Endothelial cell of umbilical vein (primary cell): ENCODE results near the gene TFF3. TPM values are rescaled to one million over a fixed set of nuclear protein-coding genes. Genes with fewer than 3 reads are reported as not detected.

Source experiments
- BruUV-seq: library from RNA; stranded (reverse); fragments of 400-500 nt; replicated peaks from 2 replicates; lab custom pipeline; 2021; lab: Mats Ljungman, UMichigan
- CTCF ChIA-PET: fragments of 300-600, 350-600 bp; sonication (Branson Sonifier 250); formaldehyde crosslinking; loops from one replicate; lab custom pipeline; 2021; ENCODE audit warnings: antibody characterized with exemption, inconsistent platforms; lab: Charles Lee
- POLR2A ChIA-PET: fragments of 300-600, 350-600 bp; sonication (Branson Sonifier 250); formaldehyde crosslinking; loops from one replicate; lab custom pipeline; 2021; ENCODE audit warnings: antibody characterized with exemption, inconsistent platforms; lab: Charles Lee
- DNase-seq: peaks from one replicate; pipeline ENCODE4 v3.0.0-alpha.2; 2011; ENCODE audit warnings: low read depth, low spot score
- FAIRE-seq: peaks from 2 replicates; lab custom pipeline; 2011; peaks lifted over from hg19 to GRCh38; lab: Jason Lieb, UNC
- H2AFZ ChIP-seq: 2 replicates; pipeline ENCODE4 v1.6.0; 2012; ENCODE audit warnings: low read depth, low read length, control low read depth, inconsistent platforms
- H3K27ac ChIP-seq: 2 replicates; pipeline ENCODE4 v1.5.1; 2011; ENCODE audit warnings: low read depth, mild to moderate bottlenecking, control low read depth, low read length, moderate library complexity; ENCODE audit not compliant: insufficient read depth
- H3K27me3 ChIP-seq, 2 experiments: 2 replicates each; pipeline versions ENCODE4 v1.6.0 to v1.6.1; 2011; ENCODE audit warnings: low read length in 2 of 2, mixed read lengths in 1 of 2; ENCODE audit not compliant: control insufficient read depth in 2 of 2, insufficient read depth in 2 of 2
- H3K36me3 ChIP-seq, 2 experiments: 2 replicates in 1 of 2; 3 replicates in 1 of 2; pipeline ENCODE4 v1.5.1; 2011; ENCODE audit warnings: low read length in 2 of 2, mild to moderate bottlenecking in 1 of 2, moderate library complexity in 1 of 2; ENCODE audit not compliant: control insufficient read depth in 2 of 2, insufficient read depth in 2 of 2; ENCODE audit errors: extremely low read depth in 1 of 2
- H3K4me1 ChIP-seq: 3 replicates; pipeline ENCODE4 v1.5.1; 2011; ENCODE audit warnings: mild to moderate bottlenecking, low read length; ENCODE audit not compliant: control insufficient read depth, insufficient read depth; ENCODE audit errors: extremely low read depth
- H3K4me2 ChIP-seq: 2 replicates; pipeline ENCODE4 v1.6.1; 2011; ENCODE audit warnings: low read length, control low read depth, mixed read lengths; ENCODE audit not compliant: insufficient read depth
- H3K4me3 ChIP-seq, 3 experiments: fragments of 200-600 bp in 1 of 3; sonication (generic), shearing (Covaris generic) in 1 of 3; replicated peaks in 1 of 3; 2 replicates each; pipeline ENCODE4 v1.5.1; 2011 to 2016; ENCODE audit warnings: control low read depth in 3 of 3, low read length in 3 of 3, mild to moderate bottlenecking in 2 of 3, inconsistent platforms in 1 of 3, low read depth in 1 of 3, moderate library complexity in 1 of 3; ENCODE audit not compliant: insufficient read depth in 1 of 3
- H3K79me2 ChIP-seq: 2 replicates; pipeline ENCODE4 v1.6.0; 2012; ENCODE audit warnings: low read length, inconsistent platforms; ENCODE audit not compliant: control insufficient read depth, insufficient read depth
- H3K9ac ChIP-seq: replicated peaks from 2 replicates; pipeline ENCODE3; 2011; ENCODE audit warnings: low read length, control low read depth; ENCODE audit not compliant: insufficient read depth; ENCODE audit errors: extremely low read depth
- H3K9me1 ChIP-seq: replicated peaks from 3 replicates; pipeline ENCODE4 v1.6.0; 2011; ENCODE audit warnings: mild to moderate bottlenecking, low read length; ENCODE audit not compliant: control insufficient read depth, insufficient read depth; ENCODE audit errors: extremely low read depth
- H3K9me3 ChIP-seq: replicated peaks from 2 replicates; pipeline ENCODE4 v1.5.1; 2012; ENCODE audit warnings: low read length, inconsistent platforms; ENCODE audit not compliant: control insufficient read depth, insufficient read depth
- H4K20me1 ChIP-seq: replicated peaks from 2 replicates; pipeline ENCODE3; 2011; ENCODE audit warnings: mild to moderate bottlenecking, low read length; ENCODE audit not compliant: control insufficient read depth, insufficient read depth; ENCODE audit errors: extremely low read depth
- CTCF ChIP-seq, 2 donors: IDR thresholded peaks; 1 replicate in 1 of 2; 2 replicates in 1 of 2; pipeline ENCODE4 v1.5.1; 2011; ENCODE audit warnings: low read length in 2 of 2, mild to moderate bottlenecking in 2 of 2, moderate library complexity in 2 of 2, control low read depth in 1 of 2, inconsistent platforms in 1 of 2, low read depth in 1 of 2; ENCODE audit not compliant: insufficient read depth in 1 of 2; ENCODE audit errors: extremely low read depth in 1 of 2
- FOS ChIP-seq: IDR thresholded peaks from 2 replicates; pipeline ENCODE4 v1.6.1; 2011; ENCODE audit warnings: mild to moderate bottlenecking, low read length, moderate library complexity, borderline replicate concordance; ENCODE audit not compliant: insufficient read depth
- GATA2 ChIP-seq: IDR thresholded peaks from 2 replicates; pipeline ENCODE4 v1.7.0; 2011; ENCODE audit warnings: low read depth, mild to moderate bottlenecking, moderate library complexity, mixed read lengths, low read length; ENCODE audit not compliant: insufficient read length, insufficient read depth
- JUN ChIP-seq: IDR thresholded peaks from 2 replicates; pipeline ENCODE4 v1.6.1; 2011; ENCODE audit warnings: borderline replicate concordance, low read depth; ENCODE audit not compliant: insufficient read length, insufficient read depth
- MAX ChIP-seq: IDR thresholded peaks from 2 replicates; pipeline ENCODE4 v1.6.1; 2011; ENCODE audit not compliant: insufficient read depth, insufficient read length
- MYC ChIP-seq: IDR thresholded peaks from one replicate; pipeline ENCODE4 v1.6.1; 2011; ENCODE audit warnings: mild to moderate bottlenecking, low read depth, low read length
- POLR2A ChIP-seq: IDR thresholded peaks from 2 replicates; pipeline ENCODE4 v1.6.1; 2012; ENCODE audit warnings: low read depth, mild to moderate bottlenecking, control low read depth, low read length
- POLR2AphosphoS5 ChIP-seq: IDR thresholded peaks from 2 replicates; pipeline ENCODE4 v1.6.1; 2012; ENCODE audit warnings: low read depth, mild to moderate bottlenecking, control low read depth, low read length, moderate library complexity; ENCODE audit not compliant: insufficient read depth
- dilution Hi-C: fragments of 300-500 bp; cut with MboI; formaldehyde crosslinking; loops from one replicate; pipeline ENCODE4 v1.15.0; 2019; ENCODE audit warnings: low sequenced_read_pairs; ENCODE audit not compliant: extremely low pct_ligation_motif_present
- intact Hi-C: fragments of 100-400 bp; cut with micrococcal nuclease; formaldehyde crosslinking; loops from one replicate; pipeline ENCODE4 v1.10.0; 2022
- polyA plus RNA-seq, 4 experiments: library from polyadenylated mRNA; depleted of rRNA in 3 of 4; stranded (reverse) in 3 of 4; unstranded in 1 of 4; fragments of >200 nt; gene quantifications; 2 replicates each; pipeline versions ENCODE4 v1.2.1 to v1.2.3, GENCODE V29; 2011 to 2012; ENCODE audit warnings: missing spikeins in 1 of 4
- total RNA-seq: library from RNA; stranded (reverse); gene quantifications from 2 replicates; pipeline ENCODE4 v1.2.3, GENCODE V29; 2021

Gene TFF3
- total and polyA plus RNA-seq, 2 donors (not counting 3 experiments of a cell fraction or from before 2014, with no cell fraction given), result 0.93 to 1.8 TPM

GRCh38 chr21:42317341-42317741 lies 2.1 kb upstream of the TFF3 start:
- BruUV-seq, result no TSS peak
- peaks cover 2 to 6% of the 10 kb centered on the region in 2 experiments for H3K27me3 ChIP-seq
- no peak overlapping the region for H3K4me3 ChIP-seq
- no peaks in the 10 kb centered on the region for H3K79me2 ChIP-seq
- CTCF ChIA-PET, result no interaction called here
- no peaks in the 10 kb centered on the region for H3K4me1 ChIP-seq
- dilution Hi-C loops (no loop called here), intact Hi-C loops (no loop called here)
- no peak overlapping the region for H3K4me2 ChIP-seq
- no peak overlapping the region for H2AFZ ChIP-seq
- no peak overlapping the region for H3K9ac ChIP-seq
- TF ChIP-seq MAX, result no peak
- no peak for TF ChIP-seq CTCF (IDR thresholded peaks at IDR 0.05; ENCODE audit: extremely low read depth in 1 of 2, insufficient read depth in 1 of 2, low read depth in 1 of 2, low read length in 2 of 2)
- no peak for TF ChIP-seq JUN
- no peaks in the 10 kb centered on the region for H3K9me1 ChIP-seq
- POLR2A ChIA-PET, result no interaction called here
- no peaks in the 10 kb centered on the region for H3K36me3 ChIP-seq
- H3K9me3 ChIP-seq, result no peaks in the 10 kb centered on the region
- DNase-seq (no peak), FAIRE-seq (no peak)
- H4K20me1 ChIP-seq, result no peaks in the 10 kb centered on the region
- no peak overlapping the region for H3K27ac ChIP-seq

DNA sequence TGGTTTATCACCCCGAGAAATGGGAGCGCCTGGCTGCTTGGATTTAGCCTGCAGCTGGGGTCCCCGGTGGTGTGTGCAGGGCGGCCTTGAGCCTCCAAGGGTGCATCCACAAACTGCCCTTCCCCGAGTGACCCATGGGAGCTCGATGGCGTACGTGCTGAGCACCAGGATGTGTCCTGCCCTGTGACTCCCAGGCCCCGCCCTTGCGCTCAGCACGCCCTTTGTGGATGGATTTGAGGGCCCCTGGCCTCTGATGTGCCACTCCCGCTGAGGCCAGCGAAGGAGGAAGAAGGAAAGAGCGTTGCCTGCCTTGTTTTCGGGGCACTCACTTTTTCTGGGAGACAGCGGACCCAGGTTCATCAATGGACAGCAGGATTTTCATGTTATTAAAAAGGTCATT lies 1.7 kb upstream of the TFF3 start:
- DNase-seq, result no peak
- dilution Hi-C loops, result no loop called here
- no peak for FAIRE-seq

More for the DNA sequence above, 1.7 kb upstream of the TFF3 start:
- TF ChIP-seq MYC, result no peak
- TF ChIP-seq FOS, result no peak
- TF ChIP-seq JUN, result no peak
- no peak for TF ChIP-seq POLR2AphosphoS5
- TF ChIP-seq CTCF (IDR thresholded peaks at IDR 0.05; ENCODE audit: extremely low read depth in 1 of 2, insufficient read depth in 1 of 2, low read depth in 1 of 2, low read length in 2 of 2), result no peak
- no peak for TF ChIP-seq GATA2
- TF ChIP-seq POLR2A, result no peak
- POLR2A ChIA-PET, result no interaction called here
- intact Hi-C loops, result no loop called here
- no peak overlapping the region for H2AFZ ChIP-seq
- peaks cover 2 to 6% of the 10 kb centered on the region in 2 experiments for H3K27me3 ChIP-seq
- no TSS peak for BruUV-seq
- H3K9me1 ChIP-seq, result no peaks in the 10 kb centered on the region
- no peaks in the 10 kb centered on the region for H4K20me1 ChIP-seq
- H3K4me3 ChIP-seq, result no peak overlapping the region
- no peak overlapping the region for H3K27ac ChIP-seq
- H3K79me2 ChIP-seq, result no peaks in the 10 kb centered on the region
- H3K4me2 ChIP-seq, result no peak overlapping the region
- CTCF ChIA-PET, result interaction anchor here (1.3 kb wide), 1 partner anchor 16 kb away, joined by 3 read pairs; no protein-coding TSS in a partner anchor
- H3K9me3 ChIP-seq, result no peaks in the 10 kb centered on the region
- no peaks in the 10 kb centered on the region for H3K36me3 ChIP-seq
- no peaks in the 10 kb centered on the region for H3K4me1 ChIP-seq
- H3K9ac ChIP-seq, result no peak overlapping the region
